HFFc6 (cell line): Measurements from ENCODE around the gene CD3G. TPM values are rescaled to one million over a fixed set of nuclear protein-coding genes. Genes with fewer than 3 reads are reported as not detected.

Experiments
- DNase-seq: peaks from one replicate; pipeline ENCODE4 v3.0.0-alpha.2; 2018
- H3K27ac Mint-ChIP-seq: 2 replicates; pipeline ENCODE4 v1.8.0; 2020; ENCODE audit warnings: mild to moderate bottlenecking, mixed read lengths
- H3K27me3 Mint-ChIP-seq: 2 replicates; pipeline ENCODE4 v1.8.0; 2021; ENCODE audit warnings: mild to moderate bottlenecking, moderate library complexity, mixed read lengths; ENCODE audit not compliant: insufficient read depth
- H3K36me3 Mint-ChIP-seq: 2 replicates; pipeline ENCODE4 v1.8.0; 2021; ENCODE audit warnings: low read depth, mixed read lengths
- H3K4me1 Mint-ChIP-seq: 2 replicates; pipeline ENCODE4 v1.8.0; 2020; ENCODE audit warnings: low read depth, mixed read lengths
- H3K4me3 Mint-ChIP-seq: 2 replicates; pipeline ENCODE4 v1.8.0; 2020; ENCODE audit warnings: mild to moderate bottlenecking, moderate library complexity, mixed read lengths
- H3K9me3 Mint-ChIP-seq: 2 replicates; pipeline ENCODE4 v1.8.0; 2020; ENCODE audit warnings: mild to moderate bottlenecking, mixed read lengths
- CTCF ChIP-seq: fragments of 200-600 bp; sonication (generic); IDR thresholded peaks from 2 replicates; pipeline ENCODE4 v1.5.0; 2021; ENCODE audit warnings: antibody characterized with exemption, mild to moderate bottlenecking
- total RNA-seq, 6 experiments: library from RNA; stranded (reverse); fragmentation: NEBNext Ultra II Directional; extraction: Animal tissue kit (Norgen Biotek cat#: 25700); gene quantifications; 2 replicates in 1 of 6; 3 replicates in 5 of 6; pipeline ENCODE4 v1.2.3, GENCODE V29; 2021

Gene CD3G
- total RNA-seq, 6 experiments from 2014 or later: not detected

- H3K36me3 Mint-ChIP-seq: peaks cover 12% of the 10 kb centered on the region; the same call in 1 of the 2 replicates
- no peak for DNase-seq
- H3K4me1 Mint-ChIP-seq: peaks cover 8% of the 10 kb centered on the region
- no peak for TF ChIP-seq CTCF
- H3K4me3 Mint-ChIP-seq: no peak overlapping the region
- no peaks in the 10 kb centered on the region for H3K9me3 Mint-ChIP-seq
- H3K27ac Mint-ChIP-seq: no peak overlapping the region
- no peaks in the 10 kb centered on the region; the same call in 1 of the 2 replicates for H3K27me3 Mint-ChIP-seq
Observed at GRCh38 chr11:118366287-118366686, 22.1 kb downstream of the CD3G start.

DNA sequence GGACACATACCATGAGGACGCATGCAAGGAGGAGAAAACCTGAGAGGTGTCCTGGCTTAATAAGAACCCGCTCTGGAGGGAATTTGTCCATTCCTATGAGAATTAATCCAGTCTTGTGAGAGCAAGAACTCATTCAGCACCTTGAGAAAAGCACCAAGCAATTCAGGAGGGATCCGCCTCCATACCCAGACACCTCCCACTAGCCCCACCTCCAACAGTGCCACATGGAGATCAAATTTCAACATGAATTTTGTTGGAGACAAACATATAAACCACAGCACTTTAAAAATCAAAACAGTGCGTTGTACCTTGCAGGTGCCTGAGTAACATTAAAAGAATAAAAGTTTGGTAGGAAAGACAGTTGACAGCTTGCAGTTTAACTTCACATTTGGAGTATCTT lies 26.6 kb downstream of the CD3G start:
- Mint-ChIP-seq H3K4me1 (no peaks in the 10 kb centered on the region), H3K9me3 (no peaks in the 10 kb centered on the region), H3K36me3 (peaks cover 32% of the 10 kb centered on the region), H3K27ac (no peak overlapping the region), H3K4me3 (no peak overlapping the region), H3K27me3 (no peaks in the 10 kb centered on the region; the same call in 1 of the 2 replicates)
- no peak for DNase-seq
- TF ChIP-seq CTCF: no peak

DNA sequence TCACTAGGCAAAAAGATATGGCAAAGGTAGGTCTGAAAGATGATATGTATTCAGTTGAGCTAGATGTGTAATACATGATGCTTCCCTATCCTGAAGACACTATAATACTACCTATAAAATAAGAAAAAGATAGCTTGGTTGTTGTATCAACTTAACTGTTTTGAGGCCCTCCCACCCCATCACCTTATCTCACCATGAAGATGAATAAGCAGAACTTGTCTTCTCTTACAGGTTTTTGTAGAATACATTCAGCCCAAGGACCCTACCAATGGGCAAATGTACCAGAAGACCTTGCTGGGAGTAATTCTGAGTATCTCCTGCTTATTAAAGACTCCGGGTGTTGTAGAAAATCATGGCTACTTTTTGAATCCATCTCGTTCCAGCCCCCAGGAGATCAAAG lies 29.1 kb downstream of the CD3G start:
- Mint-ChIP-seq H3K36me3 (peaks cover 38% of the 10 kb centered on the region), H3K9me3 (no peaks in the 10 kb centered on the region), H3K4me1 (no peaks in the 10 kb centered on the region), H3K27ac (no peak overlapping the region), H3K4me3 (no peak overlapping the region), H3K27me3 (no peaks in the 10 kb centered on the region; the same call in 1 of the 2 replicates)
- TF ChIP-seq CTCF: no peak
- DNase-seq: no peak

GRCh38 chr11:118373871-118374270 lies 29.7 kb downstream of the CD3G start:
- Mint-ChIP-seq H3K36me3 (peaks cover 40% of the 10 kb centered on the region), H3K9me3 (no peaks in the 10 kb centered on the region), H3K4me1 (no peaks in the 10 kb centered on the region), H3K27me3 (no peaks in the 10 kb centered on the region; the same call in 1 of the 2 replicates), H3K27ac (no peak overlapping the region), H3K4me3 (no peak overlapping the region)
- DNase-seq: no peak
- TF ChIP-seq CTCF: no peak

GRCh38 chr11:118374729-118375128 lies 30.6 kb downstream of the CD3G start:
- H3K27ac Mint-ChIP-seq: no peak overlapping the region
- H3K4me1 Mint-ChIP-seq: no peaks in the 10 kb centered on the region
- DNase-seq: no peak
- H3K36me3 Mint-ChIP-seq: peaks cover 40% of the 10 kb centered on the region
- TF ChIP-seq CTCF: no peak
- H3K4me3 Mint-ChIP-seq: no peak overlapping the region
- no peaks in the 10 kb centered on the region for H3K9me3 Mint-ChIP-seq
- H3K27me3 Mint-ChIP-seq: no peaks in the 10 kb centered on the region; the same call in 1 of the 2 replicates

- TF ChIP-seq CTCF: no peak
Observed at GRCh38 chr11:118375978-118376377, 31.8 kb downstream of the CD3G start.

More at GRCh38 chr11:118375978-118376377, 31.8 kb downstream of the CD3G start:
- Mint-ChIP-seq H3K4me3 (no peak overlapping the region), H3K4me1 (no peaks in the 10 kb centered on the region), H3K36me3 (peaks cover 32% of the 10 kb centered on the region), H3K27ac (no peak overlapping the region), H3K9me3 (no peaks in the 10 kb centered on the region), H3K27me3 (no peaks in the 10 kb centered on the region; the same call in 1 of the 2 replicates)
- no peak for DNase-seq
